Measurements from ENCODE around the gene VPS37C.

GRCh38 chr11:61181489-61181888 is 20.3 kb upstream of the VPS37C start:
- no peak for TF ChIP-seq CTCF (conservative IDR thresholded peaks at IDR 0.05)
- TF ChIP-seq EZH2 (IDR thresholded peaks at IDR 0.05; ENCODE audit: low read depth), result no peak

Measured in PC-9 (cell line).